ENCODE measurements around the gene PPT1. TPM values are rescaled to one million over a fixed set of nuclear protein-coding genes. Genes with fewer than 3 reads are reported as not detected.

The PPT1 gene
- total RNA-seq, 1 donor from 2014 or later: 67.3 TPM

DNA sequence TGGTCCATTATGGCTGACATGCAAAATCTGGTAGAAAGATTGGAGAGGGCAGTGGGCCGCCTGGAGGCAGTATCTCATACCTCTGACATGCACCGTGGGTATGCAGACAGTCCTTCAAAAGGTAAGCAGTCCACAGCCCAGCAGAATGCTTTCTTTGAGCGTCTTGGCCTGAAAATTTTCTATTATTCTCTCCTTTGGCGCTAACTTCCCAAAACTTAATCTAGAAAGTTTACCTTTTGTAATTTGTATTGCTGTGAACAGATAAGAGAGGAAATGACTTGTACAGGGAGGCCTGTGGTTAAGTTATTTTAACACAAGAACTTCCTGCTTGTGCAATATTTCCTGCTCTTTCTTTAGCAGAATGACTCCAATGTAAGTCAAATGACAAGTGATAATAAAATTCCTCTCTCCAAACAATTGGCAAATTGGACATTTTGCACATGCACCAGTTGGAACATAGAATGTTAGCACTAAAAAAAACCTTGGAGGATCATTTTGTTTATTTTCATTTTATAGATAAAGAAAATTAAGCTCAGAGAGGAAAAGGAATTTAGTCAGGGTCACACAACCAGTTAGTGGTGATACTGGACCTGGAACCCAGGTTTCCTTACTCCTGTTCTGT lies 37.6 kb downstream of the PPT1 start:
- Mint-ChIP-seq H3K9me3 (ENCODE audit: low read depth) (no peaks in the 10 kb centered on the region), H3K4me3 (ENCODE audit: low read depth) (no peak overlapping the region), H3K4me1 (ENCODE audit: low read depth) (peaks cover 25% of the 10 kb centered on the region), H3K27ac (no peak overlapping the region), H3K27me3 (no peaks in the 10 kb centered on the region), H3K36me3 (ENCODE audit: insufficient read depth) (peaks cover 13% of the 10 kb centered on the region)
- TF ChIP-seq, protein P1, sequence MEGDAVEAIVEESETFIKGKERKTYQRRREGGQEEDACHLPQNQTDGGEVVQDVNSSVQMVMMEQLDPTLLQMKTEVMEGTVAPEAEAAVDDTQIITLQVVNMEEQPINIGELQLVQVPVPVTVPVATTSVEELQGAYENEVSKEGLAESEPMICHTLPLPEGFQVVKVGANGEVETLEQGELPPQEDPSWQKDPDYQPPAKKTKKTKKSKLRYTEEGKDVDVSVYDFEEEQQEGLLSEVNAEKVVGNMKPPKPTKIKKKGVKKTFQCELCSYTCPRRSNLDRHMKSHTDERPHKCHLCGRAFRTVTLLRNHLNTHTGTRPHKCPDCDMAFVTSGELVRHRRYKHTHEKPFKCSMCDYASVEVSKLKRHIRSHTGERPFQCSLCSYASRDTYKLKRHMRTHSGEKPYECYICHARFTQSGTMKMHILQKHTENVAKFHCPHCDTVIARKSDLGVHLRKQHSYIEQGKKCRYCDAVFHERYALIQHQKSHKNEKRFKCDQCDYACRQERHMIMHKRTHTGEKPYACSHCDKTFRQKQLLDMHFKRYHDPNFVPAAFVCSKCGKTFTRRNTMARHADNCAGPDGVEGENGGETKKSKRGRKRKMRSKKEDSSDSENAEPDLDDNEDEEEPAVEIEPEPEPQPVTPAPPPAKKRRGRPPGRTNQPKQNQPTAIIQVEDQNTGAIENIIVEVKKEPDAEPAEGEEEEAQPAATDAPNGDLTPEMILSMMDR (IDR thresholded peaks at IDR 0.05; ENCODE audit: unreplicated experiment): no peak
- DNase-seq (ENCODE audit: low spot score, unreplicated experiment): no peak

DNA sequence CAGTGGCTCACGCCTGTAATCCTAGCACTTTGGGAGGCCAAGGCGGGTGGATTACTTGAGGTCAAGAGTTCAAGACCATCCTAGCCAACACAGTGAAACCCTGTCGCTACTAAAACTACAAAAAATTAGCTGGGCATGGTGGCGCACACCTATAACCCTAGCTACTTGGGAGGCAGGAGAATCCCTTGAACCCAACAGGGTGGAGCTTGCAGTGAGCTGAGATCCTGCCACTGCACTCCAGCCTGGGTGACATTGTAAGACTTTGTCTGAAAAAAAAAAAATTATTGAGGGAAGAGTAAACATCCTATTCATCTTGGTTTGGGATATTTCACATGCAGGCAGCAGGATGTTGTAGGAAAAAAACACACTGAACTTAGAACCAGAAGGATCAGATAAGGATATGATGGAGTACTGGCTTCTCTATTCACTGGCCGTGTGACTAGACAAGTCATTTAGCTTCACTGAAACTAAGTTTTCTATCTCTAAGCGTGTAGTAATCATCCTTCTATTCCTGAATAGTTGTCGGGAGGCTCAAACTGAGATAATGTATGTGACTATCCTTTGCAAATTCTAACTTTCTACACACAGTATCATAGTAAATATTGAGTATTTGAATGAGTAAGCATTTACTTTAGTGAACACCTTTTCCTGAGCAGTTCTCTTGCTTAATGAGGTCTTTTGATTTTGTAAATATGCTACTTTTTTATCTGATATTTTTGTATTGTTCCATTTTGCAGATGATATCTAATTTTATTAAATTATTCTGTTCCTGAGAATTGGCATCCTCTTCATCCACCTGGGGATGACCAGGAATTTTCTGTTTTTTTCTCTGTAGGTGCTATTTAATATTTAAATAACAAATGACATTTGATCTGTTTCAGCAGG lies 38.4 kb downstream of the PPT1 start:
- H3K27me3 Mint-ChIP-seq: no peaks in the 10 kb centered on the region
- H3K4me3 Mint-ChIP-seq (ENCODE audit: low read depth): no peak overlapping the region
- H3K27ac Mint-ChIP-seq: peak overlapping the region; percentile 56
- no peaks in the 10 kb centered on the region for H3K9me3 Mint-ChIP-seq (ENCODE audit: low read depth)
- H3K4me1 Mint-ChIP-seq (ENCODE audit: low read depth): peaks cover 25% of the 10 kb centered on the region
- DNase-seq (ENCODE audit: low spot score, unreplicated experiment): no peak
- TF ChIP-seq, protein P1 (IDR thresholded peaks at IDR 0.05; ENCODE audit: unreplicated experiment): no peak
- peaks cover 6% of the 10 kb centered on the region for H3K36me3 Mint-ChIP-seq (ENCODE audit: insufficient read depth)

DNA sequence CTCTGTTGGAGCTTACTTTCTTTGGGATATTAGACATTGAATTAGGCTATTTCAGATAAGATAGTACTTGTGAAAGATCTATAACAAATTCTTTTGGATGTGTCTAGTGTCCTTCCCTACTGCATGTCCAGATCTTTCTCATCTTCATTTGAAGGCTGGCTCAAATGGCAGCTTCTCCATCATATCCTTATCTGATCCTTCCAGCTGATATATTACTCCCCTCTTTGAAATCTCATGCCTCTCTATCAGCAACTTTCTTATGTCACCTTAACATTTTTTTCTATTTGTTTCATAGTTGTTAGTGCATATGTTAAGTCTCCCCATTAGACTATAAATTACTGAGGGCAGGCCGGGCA lies 39.0 kb downstream of the PPT1 start:
- Mint-ChIP-seq H3K9me3 (ENCODE audit: low read depth) (no peaks in the 10 kb centered on the region), H3K27ac (no peak overlapping the region), H3K27me3 (no peaks in the 10 kb centered on the region), H3K4me1 (ENCODE audit: low read depth) (peaks cover 25% of the 10 kb centered on the region), H3K4me3 (ENCODE audit: low read depth) (no peak overlapping the region), H3K36me3 (ENCODE audit: insufficient read depth) (peaks cover 3% of the 10 kb centered on the region)
- TF ChIP-seq, protein P1 (IDR thresholded peaks at IDR 0.05; ENCODE audit: unreplicated experiment): no peak
- DNase-seq (ENCODE audit: low spot score, unreplicated experiment): no peak

DNA sequence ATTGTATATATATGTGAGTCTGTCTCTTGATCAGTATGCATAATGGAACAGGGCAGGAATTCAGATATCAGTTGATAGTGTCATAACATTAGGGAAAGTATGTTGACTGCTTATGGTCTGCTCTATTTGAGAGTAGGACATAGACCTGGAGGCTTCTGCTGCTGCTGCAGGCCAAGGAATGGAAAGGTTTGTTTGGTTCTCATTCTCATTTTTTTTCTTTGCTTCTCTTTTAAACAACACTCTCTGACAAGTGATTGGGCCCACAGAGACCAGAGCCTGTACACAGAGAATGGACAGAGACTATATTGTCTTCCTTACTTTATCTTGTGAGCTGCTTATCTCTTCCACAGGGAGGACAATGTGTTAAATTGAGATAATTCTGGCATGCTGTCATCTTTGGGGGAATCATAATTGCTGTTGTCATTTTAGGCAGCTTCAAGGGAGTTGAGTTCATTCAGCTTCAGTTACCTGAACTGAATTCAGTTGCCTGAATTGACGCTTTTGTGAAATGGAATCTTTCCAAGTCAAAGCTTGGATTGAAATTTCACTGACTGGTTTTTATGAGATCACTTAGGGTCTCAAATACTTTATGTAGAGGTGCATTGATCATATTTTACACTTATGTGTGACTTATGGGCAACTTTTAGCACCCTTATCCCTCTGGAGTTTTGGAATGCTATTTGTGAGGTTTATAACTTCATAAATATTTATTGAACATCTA lies 39.6 kb downstream of the PPT1 start:
- no peaks in the 10 kb centered on the region for H3K9me3 Mint-ChIP-seq (ENCODE audit: low read depth)
- H3K27me3 Mint-ChIP-seq: no peaks in the 10 kb centered on the region
- peaks cover 3% of the 10 kb centered on the region for H3K36me3 Mint-ChIP-seq (ENCODE audit: insufficient read depth)
- DNase-seq (ENCODE audit: low spot score, unreplicated experiment): no peak
- no peak overlapping the region for H3K4me3 Mint-ChIP-seq (ENCODE audit: low read depth)
- peak overlapping the region; percentile 71 for H3K27ac Mint-ChIP-seq
- peaks cover 25% of the 10 kb centered on the region for H3K4me1 Mint-ChIP-seq (ENCODE audit: low read depth)
- TF ChIP-seq, protein P1 (IDR thresholded peaks at IDR 0.05; ENCODE audit: unreplicated experiment): no peak
